ENCODE data around the gene SARDH.

SARDH gene

DNA sequence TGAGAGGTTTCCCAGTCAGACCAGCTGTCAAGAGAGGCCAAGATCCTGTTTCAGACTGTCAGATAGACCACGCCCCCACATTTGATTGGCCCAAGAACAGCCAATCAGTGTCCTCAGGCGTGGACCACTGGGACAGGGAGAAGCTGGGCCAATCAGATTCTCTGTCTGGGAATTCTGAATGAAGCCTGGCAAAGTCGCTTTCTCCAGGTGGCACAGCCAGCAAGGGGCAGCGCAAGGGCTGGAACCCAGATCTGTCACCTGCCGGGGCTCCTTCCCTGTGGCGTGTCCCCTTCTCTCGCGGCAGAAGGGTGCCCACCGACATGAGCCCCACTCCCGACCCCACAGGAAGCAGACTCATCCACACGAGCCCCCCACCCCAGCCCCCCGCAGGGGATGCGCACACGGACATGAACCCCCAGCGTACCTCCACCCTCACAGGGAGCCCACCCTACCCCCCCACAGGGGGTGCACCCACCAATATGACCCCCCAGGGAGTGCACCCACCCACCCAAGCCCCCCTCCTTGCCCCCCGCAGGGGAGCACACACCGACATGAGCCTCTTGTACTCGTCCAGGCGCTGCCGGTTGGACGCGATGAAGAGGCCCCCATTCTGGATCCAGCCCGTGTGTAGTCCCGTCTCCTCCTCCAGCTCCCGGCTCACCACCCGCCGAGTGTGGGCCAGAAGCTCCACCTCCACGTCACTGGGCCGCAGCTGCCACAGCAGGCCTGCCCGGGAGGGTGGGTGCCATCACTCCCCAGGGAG is 6.1 kb downstream of the SARDH start:
- no peak for DNase-seq

DNA sequence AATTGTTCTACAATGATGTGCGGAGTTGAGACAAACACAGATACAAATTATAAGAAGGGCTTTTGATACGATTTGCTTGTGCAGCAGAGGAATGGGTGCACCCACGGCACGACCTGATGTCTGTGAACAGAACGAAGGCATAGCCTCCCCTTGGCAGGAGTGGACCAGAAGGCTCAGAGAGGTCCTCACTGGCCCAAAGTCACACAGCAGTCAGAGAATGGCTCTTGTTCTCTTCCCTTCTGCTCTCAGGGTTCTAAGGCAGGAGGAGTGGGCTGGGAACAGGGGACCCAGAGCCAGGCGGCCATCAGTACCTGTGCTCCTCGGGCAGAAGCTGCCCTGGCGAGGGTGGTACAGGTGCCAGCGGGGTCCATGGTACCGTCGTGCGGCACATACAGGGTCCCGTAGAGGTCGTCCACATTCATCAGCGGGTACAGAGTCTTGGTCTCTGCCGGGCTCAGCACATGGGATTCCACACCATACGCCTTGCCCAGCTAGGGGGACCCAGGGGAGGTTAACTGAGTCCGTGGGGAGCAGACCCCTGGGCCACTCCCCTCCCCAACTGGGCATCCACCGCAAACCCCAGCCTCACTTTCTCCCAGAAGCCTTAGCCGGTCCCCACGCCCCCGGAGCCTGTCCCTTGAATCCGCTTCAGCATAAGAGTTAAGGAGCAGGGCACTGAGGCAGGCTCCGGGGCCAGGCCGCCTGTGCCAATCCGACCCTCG is 7.0 kb downstream of the SARDH start:
- DNase-seq, result no peak

DNA sequence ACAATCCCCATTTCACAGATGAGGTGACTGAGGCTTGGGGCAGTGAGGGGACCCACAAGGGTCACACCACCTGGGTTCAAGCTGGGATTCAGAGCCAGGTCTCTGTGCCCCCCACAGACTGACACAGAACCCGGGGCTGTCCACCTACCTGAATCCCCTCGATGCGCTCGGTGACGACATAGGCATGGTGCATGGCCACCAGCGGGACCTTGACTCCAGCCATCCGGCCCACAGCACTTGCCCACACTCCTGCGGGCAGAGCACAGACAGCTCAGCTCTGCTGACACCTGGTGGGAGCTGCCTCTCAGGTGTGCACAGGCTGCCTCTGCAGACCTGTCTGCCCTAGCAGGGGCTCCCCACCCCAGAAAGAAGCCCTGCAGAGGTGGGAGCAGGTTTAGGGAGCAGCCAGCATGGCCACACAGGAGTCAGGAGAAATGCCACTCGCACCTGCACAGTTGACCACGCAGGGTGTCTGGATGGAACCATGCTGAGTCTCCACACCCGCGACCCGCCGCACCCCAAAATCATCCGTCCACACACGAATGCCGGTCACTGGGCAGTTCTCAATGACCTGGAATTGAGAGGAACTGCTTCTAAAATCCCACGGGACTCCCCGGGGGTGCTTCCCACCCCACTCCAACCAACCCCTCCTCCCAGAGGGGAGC is 8.4 kb downstream of the SARDH start:
- DNase-seq, result no peak

DNA sequence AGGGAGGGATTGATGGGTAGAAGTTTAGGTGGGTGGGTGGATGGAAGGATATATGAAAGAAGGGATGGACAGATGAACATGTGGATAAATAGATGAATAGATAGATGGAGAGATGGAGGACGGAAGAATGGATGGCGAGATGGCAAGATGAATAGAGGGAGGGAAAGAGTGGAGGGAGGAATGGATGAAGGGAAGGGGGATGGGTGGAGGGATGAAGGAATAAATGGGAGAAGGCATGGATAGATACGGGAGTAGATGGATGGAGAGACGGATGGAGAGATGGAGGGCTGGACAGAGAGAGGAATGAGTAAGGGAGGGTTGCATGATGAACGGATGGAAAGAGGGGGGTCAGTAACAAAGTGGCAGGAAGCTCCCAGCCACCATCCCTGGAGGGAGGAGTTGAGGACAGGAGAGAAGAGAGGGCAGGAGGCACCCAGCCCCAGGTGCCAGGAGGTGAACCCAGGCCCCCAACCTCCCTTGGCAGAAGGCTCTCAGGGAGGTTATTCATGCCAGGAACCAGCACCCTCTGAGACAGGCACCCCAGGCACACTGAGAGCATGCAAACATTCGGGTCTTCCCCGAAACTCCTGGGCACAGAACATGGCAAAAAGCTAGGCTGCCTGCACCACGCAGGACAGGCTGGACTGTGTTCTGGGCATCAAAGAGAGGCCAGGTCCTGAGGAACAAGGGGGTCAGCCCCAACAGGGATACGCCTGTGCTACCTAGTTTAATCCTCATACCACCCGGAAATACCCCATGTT is 9.1 kb downstream of the SARDH start:
- DNase-seq, result no peak

DNA sequence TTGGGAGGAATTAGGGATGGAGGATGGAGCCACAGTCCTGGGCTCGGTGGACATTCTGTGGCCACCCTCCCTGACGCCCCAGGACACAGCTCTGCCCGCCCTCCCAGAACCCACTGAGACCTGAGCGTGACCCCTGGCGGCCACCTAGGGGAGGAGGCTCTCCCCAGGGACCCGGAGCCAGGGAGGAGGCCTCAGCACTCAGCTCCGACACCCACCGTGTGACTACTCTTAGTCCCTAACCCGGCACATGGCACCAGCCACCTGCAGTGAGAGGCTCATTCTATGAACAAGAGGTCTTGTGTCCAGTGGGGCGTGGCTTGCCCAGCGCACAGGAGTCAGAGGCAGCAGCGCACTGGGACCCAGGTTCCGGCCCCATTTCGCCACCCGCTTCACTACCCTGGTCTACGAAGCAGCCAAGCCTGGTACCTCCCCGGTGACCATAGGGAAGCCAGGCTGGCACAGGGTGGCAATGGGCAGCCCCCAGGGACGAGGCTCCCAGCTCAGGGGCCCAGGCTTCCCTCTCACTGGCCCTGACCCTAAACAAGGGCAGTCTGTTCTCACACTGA is 10.2 kb downstream of the SARDH start:
- no peak for DNase-seq

DNA sequence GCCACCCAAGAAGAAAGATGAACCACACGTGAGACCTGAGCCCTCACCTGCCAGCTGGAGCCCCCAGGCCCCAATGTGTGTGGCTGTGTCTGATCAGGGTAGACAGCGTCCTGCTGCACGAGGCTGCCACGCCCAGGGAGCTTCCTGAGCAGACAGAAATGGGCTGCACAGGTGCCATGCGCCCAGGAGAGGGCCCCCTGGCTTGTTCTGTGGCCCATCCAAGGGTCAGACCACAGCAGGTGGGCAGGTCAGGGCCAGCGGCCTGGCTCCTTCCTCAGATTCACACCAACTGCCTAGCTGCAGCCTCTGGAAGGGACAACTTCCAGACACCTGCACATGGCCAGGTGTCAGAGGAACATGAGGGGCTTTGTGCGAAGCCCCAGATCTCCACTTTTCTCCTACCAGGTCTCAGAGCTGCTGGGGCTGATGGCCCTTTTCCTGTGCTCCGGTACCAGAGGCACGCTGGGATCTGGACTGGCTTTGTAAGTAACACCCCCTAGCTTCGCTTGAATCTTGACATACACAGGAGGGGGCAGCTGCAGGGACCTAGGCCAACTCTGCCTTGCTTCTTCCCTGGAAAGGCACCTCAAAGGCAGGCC is 10.8 kb downstream of the SARDH start:
- no peak for DNase-seq

DNA sequence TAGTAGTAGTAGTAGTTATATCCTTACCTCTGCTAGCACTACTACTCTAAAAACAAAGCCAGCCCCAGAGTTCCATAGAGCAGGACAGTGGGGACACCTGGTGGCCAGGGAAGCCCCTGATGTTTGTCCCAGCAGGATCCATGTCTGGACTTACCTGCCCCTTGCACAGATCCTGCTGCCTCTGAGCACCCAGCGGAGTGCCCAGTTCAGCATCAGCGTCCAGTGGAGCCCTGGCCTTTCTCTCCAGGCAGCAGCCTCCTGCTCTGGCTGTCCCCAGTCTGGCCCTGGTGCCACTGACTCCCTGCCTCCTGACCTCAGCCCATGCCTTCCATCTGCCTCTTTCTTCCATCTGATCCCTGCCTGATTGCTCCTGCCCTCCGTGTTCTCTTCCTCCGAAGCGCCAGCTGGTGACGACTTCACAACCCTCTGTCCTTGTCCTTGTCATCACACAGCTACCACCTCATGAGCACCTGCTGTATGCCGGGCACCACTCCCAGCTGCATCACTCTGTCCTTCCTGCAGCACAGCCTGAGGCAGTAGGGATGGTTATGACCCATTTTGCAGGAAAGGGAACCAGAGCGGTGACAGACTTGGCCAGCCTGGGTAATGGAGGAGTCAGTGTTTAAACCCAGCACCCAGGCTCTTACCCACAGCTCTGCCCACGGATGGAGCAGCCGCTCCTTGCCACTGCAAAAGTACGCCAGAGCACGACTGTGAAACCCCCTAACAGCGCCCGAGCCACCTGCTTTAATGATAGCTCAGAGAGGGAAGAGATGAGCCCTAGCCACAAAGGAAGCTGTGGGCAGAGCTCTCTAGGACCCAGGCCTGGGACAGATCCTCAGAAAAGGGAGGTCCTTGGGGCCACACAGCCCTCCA is 11.5 kb downstream of the SARDH start:
- DNase-seq, result peak; percentile 67

DNA sequence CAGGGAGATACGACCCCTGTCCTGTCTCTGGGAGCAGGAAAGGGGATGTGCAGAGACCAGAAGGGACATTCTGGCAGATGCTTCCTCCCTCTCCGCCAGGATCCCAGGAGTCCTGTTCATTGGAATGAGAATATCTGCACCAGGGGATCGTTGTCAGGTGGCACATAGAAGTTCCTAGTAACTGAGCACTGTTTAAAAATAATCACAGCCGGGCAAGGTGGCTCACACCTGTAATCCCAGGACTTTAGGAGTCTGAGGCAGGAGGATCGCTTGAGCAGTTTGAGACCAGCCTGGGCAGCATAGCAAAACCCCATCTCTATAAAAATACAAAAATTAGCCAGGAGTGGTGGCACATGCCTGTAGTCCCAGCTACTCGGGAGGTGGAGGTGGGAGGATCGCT is 12.3 kb downstream of the SARDH start:
- DNase-seq, result no peak

DNA sequence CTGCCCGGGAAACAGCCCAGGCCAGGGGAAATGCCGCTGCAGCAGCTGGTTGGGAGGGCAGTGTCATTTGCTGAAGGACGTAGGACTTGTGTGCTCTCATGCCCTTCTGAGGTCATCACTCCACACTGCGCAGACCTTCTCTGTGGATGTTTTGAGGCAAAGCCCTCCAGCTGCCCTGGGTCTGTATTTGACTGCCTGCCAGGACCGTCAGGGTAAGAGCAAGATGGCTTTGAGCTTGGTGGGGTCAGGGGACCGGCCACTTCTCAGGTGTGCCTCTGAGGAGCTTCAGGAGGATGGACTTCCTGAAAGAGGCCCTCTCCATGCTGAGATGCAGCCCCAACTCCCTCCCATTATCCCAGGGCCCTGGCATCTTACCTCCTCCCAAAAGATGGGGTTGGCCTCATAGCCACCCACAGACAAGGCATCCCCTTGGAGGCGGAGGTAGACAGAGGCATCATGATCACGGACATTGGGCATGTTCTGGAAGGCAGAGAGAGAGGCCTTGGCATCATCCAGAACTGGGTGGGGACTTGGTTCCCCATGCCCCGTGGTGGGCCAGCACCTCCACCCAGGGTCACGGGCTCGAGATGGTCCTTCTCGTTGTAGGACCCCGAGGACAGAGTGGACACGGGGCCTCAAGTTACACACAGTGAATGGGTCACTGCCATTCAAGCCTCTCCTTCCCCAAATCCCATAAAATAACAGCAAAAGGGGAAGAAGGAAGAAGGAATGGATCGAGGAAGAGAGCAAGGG is 19.4 kb downstream of the SARDH start:
- DNase-seq, result no peak

DNA sequence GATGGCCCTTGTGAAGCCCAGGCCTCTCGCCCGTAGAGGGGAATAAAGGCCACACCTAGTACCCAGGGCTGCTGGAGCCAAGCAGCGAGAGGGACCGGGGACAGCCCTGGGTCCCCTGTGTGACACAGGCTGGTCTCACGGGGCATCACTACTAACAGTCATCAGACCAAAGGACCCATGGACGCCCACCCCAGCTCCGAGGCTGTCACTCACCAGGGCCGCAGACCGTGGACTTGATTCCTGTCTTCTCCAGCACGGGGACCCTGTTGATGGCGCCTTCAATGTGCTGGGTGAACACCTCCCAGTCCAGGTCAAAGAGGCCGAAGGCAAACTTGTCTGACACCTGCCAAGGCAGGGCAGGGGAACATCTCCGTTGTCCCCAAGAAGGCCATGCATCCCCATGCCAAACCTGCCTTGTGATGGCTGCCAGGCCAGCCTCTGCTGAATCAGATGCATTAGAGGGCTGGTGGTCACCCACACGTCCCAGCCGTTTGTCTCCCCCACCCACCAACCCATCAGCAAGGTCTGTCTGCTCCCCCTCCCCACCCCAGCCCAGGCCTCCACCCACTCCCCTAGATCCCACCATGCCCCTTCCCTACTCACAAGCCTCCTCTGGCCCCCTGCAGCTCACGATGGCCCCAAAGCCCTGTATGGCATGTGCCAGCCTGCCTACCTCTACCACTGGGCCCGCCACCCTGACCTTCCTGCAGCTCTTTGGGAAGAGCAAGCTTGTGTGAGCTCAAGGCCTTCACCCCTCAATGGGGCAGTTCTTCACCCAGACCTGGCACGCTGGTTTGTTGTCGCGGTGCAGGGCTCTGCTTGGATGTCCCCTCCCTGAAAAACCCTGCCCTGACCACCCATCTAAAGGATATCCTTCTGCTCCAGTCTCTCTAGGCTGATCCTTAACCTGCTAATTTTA is 20.8 kb downstream of the SARDH start:
- no peak for DNase-seq

DNA sequence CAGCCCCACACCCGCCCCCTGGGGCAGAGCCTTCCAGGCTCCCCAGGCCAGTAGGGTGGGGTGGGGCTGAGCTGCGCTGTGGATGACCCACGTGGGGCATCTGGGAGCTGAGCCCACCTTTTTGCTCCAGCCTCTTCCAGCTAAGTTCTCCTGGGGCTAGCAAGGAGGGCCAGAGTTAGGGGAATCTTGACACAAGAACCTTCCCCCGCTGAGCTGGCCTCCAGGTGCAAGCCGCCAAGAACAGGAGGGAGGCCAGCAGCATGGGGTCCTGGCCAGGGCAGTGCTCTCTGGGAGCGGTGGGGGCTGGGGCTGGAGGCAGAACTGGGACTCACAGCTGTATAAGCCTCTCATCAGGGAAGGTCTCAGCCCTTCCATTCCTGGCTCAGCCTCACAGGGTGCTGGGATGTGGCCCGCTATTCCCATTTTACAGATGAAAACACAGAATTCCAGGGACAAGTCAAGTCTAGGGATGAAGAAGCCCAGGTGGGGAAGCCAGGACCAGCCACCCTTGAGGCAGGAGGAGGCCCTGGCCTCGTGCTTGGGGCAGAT is 21.5 kb downstream of the SARDH start:
- no peak for DNase-seq

DNA sequence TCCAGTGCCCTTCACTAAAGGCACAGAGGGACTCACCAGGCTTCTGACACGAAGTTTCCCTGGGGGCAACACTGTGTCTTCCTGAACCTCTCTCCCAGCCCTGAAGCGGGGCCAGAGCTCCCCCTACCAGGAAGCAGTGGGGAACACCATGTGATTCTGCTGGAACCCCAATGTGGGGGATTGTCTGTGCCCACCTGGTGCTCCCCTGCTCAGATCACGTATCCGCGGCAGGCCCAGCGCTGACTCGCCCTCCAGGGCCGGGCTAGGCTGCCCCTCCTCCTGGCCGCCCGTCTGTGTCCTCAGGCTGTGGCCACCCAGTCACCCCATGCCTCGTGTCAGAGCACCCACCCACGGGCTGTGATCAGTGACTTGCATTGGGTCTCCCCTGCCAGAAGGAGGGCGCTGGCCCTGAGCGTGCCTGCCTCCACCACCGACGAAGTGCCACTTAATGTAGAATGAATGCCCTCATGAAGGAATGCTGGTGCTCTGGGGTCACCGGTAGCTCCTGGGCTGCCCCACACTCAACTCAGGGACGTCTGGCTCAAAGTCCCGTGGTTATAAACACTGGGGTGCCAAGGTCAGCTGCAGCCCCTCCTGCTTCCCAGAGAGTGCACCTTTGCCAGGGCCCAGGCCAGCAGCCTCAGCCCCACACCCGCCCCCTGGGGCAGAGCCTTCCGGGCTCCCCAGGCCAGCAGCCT is 22.1 kb downstream of the SARDH start:
- DNase-seq, result peak; percentile 30

DNA sequence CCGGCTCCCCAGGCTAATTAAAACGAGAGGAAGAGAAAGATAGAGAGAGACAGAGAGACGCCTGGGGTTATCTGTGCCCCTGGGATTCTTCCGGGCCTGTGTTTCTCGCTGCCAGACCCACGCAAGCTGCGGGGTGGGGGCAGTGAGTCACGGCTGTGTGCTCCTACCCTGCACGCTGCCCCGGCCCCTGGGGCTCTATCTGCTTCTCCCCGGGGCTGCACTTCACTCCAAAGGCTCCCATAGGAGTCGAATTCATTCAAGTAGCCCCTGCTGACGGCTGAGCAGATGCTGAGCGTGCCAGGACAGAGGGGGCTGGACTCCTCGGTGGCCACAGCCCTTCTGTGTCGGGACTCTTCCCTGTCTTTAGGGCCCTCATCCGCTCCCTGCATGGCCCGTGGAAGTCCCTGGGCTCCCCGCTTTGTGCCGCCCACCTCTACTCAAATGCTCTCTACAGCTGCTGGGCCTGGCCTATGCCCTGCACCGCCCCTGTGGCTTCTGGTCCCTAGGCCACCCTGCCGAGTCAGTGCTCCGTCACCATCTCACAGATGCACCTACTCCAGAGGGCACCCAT is 22.8 kb downstream of the SARDH start:
- no peak for DNase-seq

DNA sequence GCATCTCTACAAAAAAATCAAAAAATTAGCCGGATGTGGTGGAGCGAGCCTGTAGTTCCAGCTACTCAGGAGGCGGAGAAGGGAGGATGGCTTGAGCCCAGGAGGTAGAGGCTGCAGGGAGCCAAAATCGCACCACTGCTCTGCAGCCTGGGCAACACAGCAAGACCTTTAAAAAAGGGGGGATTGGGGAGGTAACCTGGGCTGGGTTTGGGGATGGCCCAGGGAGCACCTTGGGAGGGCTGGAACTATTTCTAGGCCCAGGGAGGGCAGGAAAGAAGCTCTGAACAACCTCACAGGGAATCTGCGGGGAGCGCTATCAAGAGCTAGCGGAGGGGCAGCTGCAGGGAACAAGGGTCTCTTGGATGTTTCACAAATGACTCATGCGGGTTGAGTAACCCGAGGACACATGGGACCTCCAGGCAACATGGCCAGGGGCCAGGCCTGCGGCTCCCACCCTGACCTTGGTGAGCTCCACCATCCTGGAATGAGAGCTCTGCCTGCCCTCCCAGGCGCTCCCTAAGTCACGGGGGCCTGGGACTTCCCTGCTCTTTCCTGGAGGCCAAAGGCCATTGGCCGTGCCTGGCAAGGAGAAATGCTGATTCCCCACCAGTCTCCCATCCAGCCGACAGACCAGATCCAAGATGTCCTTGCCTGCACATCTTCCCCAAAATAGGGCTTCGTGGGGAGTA is 23.4 kb downstream of the SARDH start:
- DNase-seq, result no peak

DNA sequence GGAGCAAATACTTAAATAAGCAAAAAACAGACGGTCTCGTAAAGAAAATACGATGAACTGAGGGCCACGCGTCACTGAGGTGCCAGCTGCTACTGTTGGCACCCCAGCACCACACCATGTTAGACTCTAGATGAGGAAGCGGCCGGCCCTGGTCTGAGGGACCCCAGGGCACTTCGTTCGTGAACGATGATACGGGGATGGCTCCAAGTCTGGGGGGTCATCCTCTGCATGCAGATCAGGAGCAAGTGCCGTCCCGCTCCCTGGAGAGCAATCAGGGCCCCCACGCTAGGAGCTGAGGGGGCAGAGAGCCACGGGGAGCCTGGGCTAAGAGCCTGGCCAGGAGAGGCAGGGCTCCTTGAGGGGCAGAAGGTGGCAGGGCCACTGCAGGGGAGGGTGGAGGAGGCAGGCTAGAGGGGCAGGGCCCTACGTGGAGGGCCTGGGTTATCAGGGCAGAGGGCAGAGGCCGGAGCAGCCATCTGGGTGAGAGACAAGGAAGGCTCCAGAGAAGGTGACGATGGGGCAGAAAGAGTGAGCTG is 24.1 kb downstream of the SARDH start:
- DNase-seq, result no peak

DNA sequence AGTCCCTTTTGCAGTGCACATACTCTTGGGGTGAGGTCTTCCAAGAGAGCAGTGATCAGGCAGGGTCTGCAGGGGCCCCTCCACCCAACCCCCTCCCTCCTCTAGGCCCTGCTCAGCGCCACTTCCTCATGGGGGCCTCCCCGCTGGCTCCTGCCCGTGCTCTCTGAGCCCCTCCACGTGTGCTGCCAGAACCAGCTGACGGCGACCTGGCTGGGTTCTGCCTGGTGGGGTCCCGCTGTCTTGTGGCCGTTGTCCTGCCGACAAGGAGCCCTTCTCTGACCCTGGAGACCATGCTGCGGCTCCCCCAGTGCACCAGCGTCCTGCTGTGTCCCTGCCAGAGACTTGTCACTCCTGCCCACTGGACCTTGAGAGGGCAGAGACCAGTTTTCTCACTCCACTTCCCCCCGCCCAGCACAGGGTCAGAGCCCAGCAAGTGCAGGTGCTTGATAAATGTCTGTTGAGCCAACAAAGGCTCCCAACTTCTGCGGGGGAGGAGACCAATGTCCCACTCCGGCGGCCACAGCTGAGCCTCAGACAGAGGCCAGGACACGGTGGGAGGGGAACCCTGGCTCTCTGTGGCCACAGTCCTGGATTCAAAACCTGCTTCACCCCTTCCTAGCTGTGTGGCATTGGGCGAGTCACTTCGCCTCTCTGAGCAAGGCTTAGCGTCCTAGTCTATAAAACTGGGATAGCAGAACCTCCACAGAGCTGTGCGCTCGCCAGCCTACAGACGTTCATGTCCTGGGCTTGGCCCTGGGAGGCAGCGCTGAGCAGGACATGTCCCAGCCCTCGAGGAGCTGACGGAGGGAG is 24.8 kb downstream of the SARDH start:
- no peak for DNase-seq

All from stimulated activated CD4-positive, alpha-beta T cell treated with anti-CD3 and anti-CD28 coated beads, Interleukin-4, amount 100 ng/mL, for 1 hour (primary cell).